ENCODE data around the gene BCAT1. TPM values are rescaled to one million over a fixed set of nuclear protein-coding genes. Genes with fewer than 3 reads are reported as not detected.

The BCAT1 gene
- total RNA-seq, 1 donor from 2014 or later = 35.3 TPM

DNA sequence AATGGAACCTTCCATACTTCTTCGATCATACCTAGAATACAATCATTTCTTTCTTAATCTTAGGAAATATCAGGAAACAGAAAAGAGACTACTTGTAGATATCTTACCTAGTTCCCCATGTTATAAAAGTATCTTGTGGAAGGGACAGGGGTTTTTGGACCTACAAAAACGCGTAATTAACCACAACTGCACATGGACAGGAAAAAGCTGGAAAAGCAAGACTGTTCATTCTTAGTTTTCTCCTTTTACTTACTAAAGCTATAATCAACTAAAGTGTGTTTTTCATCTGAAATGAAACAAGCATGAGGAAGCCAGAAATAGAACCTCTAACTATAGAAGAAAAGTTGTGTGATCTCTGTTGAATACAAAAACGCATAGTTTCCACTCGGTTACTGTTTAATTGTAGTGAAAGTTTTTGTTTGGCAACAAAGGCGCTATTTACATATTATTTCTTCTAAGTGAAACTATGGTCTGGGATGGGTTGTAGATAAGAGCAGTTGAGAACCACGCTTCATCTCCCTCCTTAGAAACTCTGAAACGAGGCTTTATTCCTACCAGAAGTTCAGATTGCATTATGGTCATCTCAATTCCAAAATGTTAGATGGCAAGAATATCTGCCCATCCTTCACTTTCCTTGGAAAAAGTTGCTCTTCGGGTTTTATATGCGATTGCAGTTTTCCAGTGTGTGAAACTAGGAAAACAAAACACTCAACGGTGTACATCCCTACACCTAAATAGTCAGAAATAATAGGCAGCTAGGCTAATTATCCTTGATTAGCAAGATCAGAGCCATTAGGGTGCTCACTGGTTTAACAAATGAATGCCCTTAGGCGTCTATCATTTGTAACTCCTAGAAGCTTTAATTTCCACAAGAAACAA is 1.1 kb downstream of the BCAT1 start:
- TF ChIP-seq, protein P1, sequence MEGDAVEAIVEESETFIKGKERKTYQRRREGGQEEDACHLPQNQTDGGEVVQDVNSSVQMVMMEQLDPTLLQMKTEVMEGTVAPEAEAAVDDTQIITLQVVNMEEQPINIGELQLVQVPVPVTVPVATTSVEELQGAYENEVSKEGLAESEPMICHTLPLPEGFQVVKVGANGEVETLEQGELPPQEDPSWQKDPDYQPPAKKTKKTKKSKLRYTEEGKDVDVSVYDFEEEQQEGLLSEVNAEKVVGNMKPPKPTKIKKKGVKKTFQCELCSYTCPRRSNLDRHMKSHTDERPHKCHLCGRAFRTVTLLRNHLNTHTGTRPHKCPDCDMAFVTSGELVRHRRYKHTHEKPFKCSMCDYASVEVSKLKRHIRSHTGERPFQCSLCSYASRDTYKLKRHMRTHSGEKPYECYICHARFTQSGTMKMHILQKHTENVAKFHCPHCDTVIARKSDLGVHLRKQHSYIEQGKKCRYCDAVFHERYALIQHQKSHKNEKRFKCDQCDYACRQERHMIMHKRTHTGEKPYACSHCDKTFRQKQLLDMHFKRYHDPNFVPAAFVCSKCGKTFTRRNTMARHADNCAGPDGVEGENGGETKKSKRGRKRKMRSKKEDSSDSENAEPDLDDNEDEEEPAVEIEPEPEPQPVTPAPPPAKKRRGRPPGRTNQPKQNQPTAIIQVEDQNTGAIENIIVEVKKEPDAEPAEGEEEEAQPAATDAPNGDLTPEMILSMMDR (IDR thresholded peaks at IDR 0.05; ENCODE audit: insufficient read depth, low read length, severe bottlenecking) = no peak
- no peak for DNase-seq (ENCODE audit: low read depth)
- FAIRE-seq = no peak
- no peaks in the 10 kb centered on the region for H3K27me3 ChIP-seq (ENCODE audit: control insufficient read depth, insufficient read depth, low read length)
- H3K4me3 ChIP-seq (ENCODE audit: low read depth, low read length) = peak overlapping the region; percentile 70
- H3K36me3 ChIP-seq (ENCODE audit: control insufficient read depth, insufficient read depth, low read length) = no peaks in the 10 kb centered on the region

- DNase-seq (ENCODE audit: low read depth) (no peak), FAIRE-seq (no peak)
- H3K36me3 ChIP-seq (ENCODE audit: control insufficient read depth, insufficient read depth, low read length) = no peaks in the 10 kb centered on the region
- TF ChIP-seq, protein P1 (IDR thresholded peaks at IDR 0.05; ENCODE audit: insufficient read depth, low read length, severe bottlenecking) = no peak
- H3K4me3 ChIP-seq (ENCODE audit: low read depth, low read length) = no peak overlapping the region
- H3K27me3 ChIP-seq (ENCODE audit: control insufficient read depth, insufficient read depth, low read length) = no peaks in the 10 kb centered on the region
Measured at GRCh38 chr12:24945845-24946244, 3.1 kb downstream of the BCAT1 start.

- H3K36me3 ChIP-seq (ENCODE audit: control insufficient read depth, insufficient read depth, low read length) = no peaks in the 10 kb centered on the region
- TF ChIP-seq, protein P1 (IDR thresholded peaks at IDR 0.05; ENCODE audit: insufficient read depth, low read length, severe bottlenecking) = no peak
- FAIRE-seq (no peak), DNase-seq (ENCODE audit: low read depth) (peak; percentile 50)
- no peaks in the 10 kb centered on the region for H3K27me3 ChIP-seq (ENCODE audit: control insufficient read depth, insufficient read depth, low read length)
- no peak overlapping the region for H3K4me3 ChIP-seq (ENCODE audit: low read depth, low read length)
Measured at GRCh38 chr12:24945039-24945438, 3.9 kb downstream of the BCAT1 start.

DNA sequence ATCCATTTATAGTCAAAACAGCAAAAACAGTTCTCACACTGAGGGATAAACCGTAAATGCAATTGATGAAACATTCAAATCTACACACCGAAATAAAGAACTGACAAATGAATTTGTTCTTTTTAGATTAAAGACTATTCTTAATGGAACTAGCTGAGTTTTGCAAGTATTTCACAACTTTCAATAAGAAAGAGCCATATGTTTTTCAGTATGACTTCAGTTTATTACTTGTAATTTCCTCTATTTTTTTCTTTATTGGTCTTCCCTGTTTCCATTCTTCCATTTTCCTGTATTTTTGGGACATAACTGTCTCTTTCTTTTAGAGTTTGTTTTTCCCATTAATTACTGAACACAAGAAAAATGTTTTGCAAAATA is 4.3 kb downstream of the BCAT1 start:
- TF ChIP-seq, protein P1 (IDR thresholded peaks at IDR 0.05; ENCODE audit: insufficient read depth, low read length, severe bottlenecking) = no peak
- DNase-seq (ENCODE audit: low read depth) (no peak), FAIRE-seq (no peak)
- Histone ChIP-seq H3K4me3 (ENCODE audit: low read depth, low read length) (no peak overlapping the region), H3K36me3 (ENCODE audit: control insufficient read depth, insufficient read depth, low read length) (no peaks in the 10 kb centered on the region), H3K27me3 (ENCODE audit: control insufficient read depth, insufficient read depth, low read length) (no peaks in the 10 kb centered on the region)

- Histone ChIP-seq H3K27me3 (ENCODE audit: control insufficient read depth, insufficient read depth, low read length) (no peaks in the 10 kb centered on the region), H3K36me3 (ENCODE audit: control insufficient read depth, insufficient read depth, low read length) (no peaks in the 10 kb centered on the region), H3K4me3 (ENCODE audit: low read depth, low read length) (no peak overlapping the region)
- no peak for DNase-seq (ENCODE audit: low read depth)
- TF ChIP-seq, protein P1 (IDR thresholded peaks at IDR 0.05; ENCODE audit: insufficient read depth, low read length, severe bottlenecking) = no peak
- FAIRE-seq = no peak
Measured at GRCh38 chr12:24943947-24944600, 4.8 kb downstream of the BCAT1 start.

All from bronchial epithelial cell (primary cell).